AG04449 (cell line): ENCODE data around the gene AANAT.
A peak's percentile ranks its signal among the peaks of the same experiment; 100 is the strongest.

Source experiments
- CTCF ChIA-PET: fragments of 350-600 bp; formaldehyde crosslinking; extraction: SDS; loops from one replicate; lab custom pipeline; 2021; ENCODE audit warnings: antibody characterized with exemption; lab: Yijun Ruan, JAX
- POLR2A ChIA-PET: fragments of 400-600, 350-600 bp; formaldehyde crosslinking; extraction: SDS; loops from one replicate; lab custom pipeline; 2020; ENCODE audit warnings: antibody characterized with exemption, inconsistent platforms; lab: Yijun Ruan, JAX
- DNase-seq: peaks from one replicate; pipeline ENCODE4 v3.0.0-alpha.2; 2010; ENCODE audit warnings: low read depth, low spot score
- H3K4me3 ChIP-seq: 2 replicates; pipeline ENCODE4 v1.5.1; 2011; ENCODE audit warnings: low read depth, mild to moderate bottlenecking, control low read depth, low read length
- CTCF ChIP-seq: IDR thresholded peaks from one replicate; pipeline ENCODE4 v1.5.1; 2011; ENCODE audit warnings: mild to moderate bottlenecking, moderate library complexity, low read length, control low read depth, inconsistent platforms; ENCODE audit not compliant: insufficient read depth; ENCODE audit errors: missing control alignments

The AANAT gene

DNA sequence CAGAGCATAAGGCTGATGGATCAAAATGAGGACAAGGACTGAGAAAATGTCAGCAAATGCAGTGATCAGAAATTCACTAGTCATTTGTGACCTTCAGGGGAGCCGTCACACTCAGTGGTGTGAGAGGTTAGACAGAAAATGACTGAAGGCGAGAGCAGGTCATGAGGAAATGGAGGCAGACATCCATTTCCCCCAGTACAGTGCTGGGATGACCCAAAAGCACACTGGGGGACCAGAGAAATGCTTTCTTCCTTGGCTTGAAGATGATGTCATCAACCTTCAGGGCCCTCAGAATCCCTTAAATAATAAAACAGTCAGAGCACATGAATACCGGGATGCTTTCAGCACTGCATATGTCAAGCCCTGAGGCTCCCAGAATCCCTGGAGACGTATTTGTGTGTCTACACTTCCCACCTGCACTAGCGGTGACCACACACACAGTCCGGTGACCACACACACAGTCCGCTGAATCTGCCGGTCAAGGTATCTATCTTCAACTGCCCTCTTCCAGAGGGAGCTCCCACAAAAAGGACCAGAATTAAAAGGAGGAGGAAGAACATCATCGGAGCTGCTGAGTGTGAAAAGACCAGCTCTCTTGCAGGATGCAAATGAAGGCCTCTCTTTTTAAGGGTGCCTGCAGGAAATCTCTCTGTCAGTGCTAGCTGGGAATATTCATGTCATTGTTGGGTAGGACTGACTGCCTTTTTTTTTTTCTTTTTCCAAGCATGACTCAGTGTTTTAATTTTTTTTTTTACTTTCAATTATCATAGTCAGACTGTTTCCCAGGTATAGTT, 22.7 kb upstream of the AANAT start:
- no peak for TF ChIP-seq CTCF
- ChIA-PET CTCF (interaction anchor here (0.9 to 3.1 kb wide), 10 partner anchors 10 to 81 kb away, joined by 3 to 17 read pairs (median 6); partner anchors contain the start of genes AANAT and SPHK1), POLR2A (no interaction called here)
- DNase-seq = no peak
- H3K4me3 ChIP-seq = no peak overlapping the region

DNA sequence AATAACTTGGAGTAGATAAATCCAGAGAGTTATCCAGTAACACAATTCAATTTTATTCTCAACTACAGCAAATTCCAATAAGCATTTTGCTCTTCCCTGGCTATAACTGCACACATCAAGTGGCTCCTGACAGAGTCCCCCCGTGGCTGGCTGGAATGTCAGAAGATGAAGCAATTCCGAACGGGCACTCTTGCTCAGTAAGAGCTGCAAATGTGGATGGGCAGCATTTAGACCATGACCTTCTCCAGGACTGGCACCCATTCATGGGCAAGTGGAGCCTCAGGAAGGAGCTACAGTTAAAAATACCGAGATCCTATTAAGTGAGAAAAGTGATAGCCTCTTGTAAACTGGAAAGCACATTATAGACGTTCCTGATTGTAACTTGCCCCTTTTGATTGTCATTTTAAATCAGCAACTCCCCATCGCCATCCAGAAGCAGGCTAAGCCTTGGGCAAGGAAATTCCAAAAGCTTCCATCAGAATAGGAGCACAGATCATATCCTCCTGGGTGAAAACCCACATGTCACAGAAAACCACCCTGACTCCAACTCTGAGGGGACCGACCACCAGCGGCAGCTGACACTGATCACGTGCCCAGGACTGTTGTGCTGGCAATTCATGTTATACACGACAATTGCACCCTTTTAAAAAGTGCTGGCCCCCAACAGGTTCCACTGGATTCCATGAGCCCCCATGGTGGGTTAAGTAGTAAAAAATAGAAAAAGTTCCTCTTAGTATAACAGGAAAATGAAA, 21.5 kb upstream of the AANAT start:
- no peak for DNase-seq
- CTCF ChIA-PET = interaction anchor here (0.6 to 4.8 kb wide), 11 partner anchors 11 to 645 kb away, joined by 3 to 41 read pairs (median 7); partner anchors contain the start of genes AANAT and SPHK1
- H3K4me3 ChIP-seq = no peak overlapping the region; the same call in 1 of the 2 replicates
- no peak for TF ChIP-seq CTCF
- POLR2A ChIA-PET = interaction anchor here (0.6 kb wide), 1 partner anchor 32 kb away, joined by 4 read pairs; no protein-coding TSS in a partner anchor

GRCh38 chr17:76446449-76447231, 20.8 kb upstream of the AANAT start:
- no peak for TF ChIP-seq CTCF
- ChIA-PET CTCF (interaction anchor here (0.6 to 4.8 kb wide), 8 partner anchors 12 to 644 kb away, joined by 3 to 41 read pairs (median 7); partner anchors contain the start of genes AANAT and SPHK1), POLR2A (interaction anchor here (0.6 kb wide), 1 partner anchor 33 kb away, joined by 4 read pairs; no protein-coding TSS in a partner anchor)
- DNase-seq = no peak
- H3K4me3 ChIP-seq = peak overlapping the region; percentile 10

- TF ChIP-seq CTCF = no peak
- no peak for DNase-seq
- H3K4me3 ChIP-seq = no peak overlapping the region
- ChIA-PET POLR2A (interaction anchor here (0.6 kb wide), 1 partner anchor 21 kb away, joined by 4 read pairs; no protein-coding TSS in a partner anchor), CTCF (interaction anchor here (0.6 to 34.4 kb wide), 7 partner anchors 11 to 96 kb away, joined by 3 to 1209 read pairs (median 6); partner anchors contain the start of gene RHBDF2)
These were observed 19.3 kb upstream of the AANAT start for GRCh38 chr17:76447931-76448652.

GRCh38 chr17:76449126-76449525, 18.3 kb upstream of the AANAT start:
- no peak for TF ChIP-seq CTCF
- no peak for DNase-seq
- CTCF ChIA-PET = interaction anchor here (0.8 to 34.4 kb wide), 6 partner anchors 10 to 74 kb away, joined by 3 to 1209 read pairs (median 9); partner anchors contain the start of genes AANAT and RHBDF2
- no peak overlapping the region for H3K4me3 ChIP-seq
- POLR2A ChIA-PET = no interaction called here
